NB4 (cell line): ENCODE results near the gene CALM1.

ENCODE experiments used
- POLR2A ChIP-seq: IDR thresholded peaks from 2 replicates; pipeline ENCODE4 v1.6.1; 2011; ENCODE audit warnings: mild to moderate bottlenecking; ENCODE audit not compliant: insufficient read length; ENCODE audit errors: extremely low read depth
- TF ChIP-seq, protein P1 (sequence below): IDR thresholded peaks from one replicate; pipeline ENCODE4 v1.5.1; 2012; ENCODE audit warnings: low read depth, low read length

- TF ChIP-seq, protein P1, sequence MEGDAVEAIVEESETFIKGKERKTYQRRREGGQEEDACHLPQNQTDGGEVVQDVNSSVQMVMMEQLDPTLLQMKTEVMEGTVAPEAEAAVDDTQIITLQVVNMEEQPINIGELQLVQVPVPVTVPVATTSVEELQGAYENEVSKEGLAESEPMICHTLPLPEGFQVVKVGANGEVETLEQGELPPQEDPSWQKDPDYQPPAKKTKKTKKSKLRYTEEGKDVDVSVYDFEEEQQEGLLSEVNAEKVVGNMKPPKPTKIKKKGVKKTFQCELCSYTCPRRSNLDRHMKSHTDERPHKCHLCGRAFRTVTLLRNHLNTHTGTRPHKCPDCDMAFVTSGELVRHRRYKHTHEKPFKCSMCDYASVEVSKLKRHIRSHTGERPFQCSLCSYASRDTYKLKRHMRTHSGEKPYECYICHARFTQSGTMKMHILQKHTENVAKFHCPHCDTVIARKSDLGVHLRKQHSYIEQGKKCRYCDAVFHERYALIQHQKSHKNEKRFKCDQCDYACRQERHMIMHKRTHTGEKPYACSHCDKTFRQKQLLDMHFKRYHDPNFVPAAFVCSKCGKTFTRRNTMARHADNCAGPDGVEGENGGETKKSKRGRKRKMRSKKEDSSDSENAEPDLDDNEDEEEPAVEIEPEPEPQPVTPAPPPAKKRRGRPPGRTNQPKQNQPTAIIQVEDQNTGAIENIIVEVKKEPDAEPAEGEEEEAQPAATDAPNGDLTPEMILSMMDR, result no peak
- TF ChIP-seq POLR2A, result no peak
These were observed 17.7 kb upstream of the CALM1 start for GRCh38 chr14:90379106-90379505.
